Measurements from ENCODE around the gene UBE2H.

Gene UBE2H

GRCh38 chr7:129784437-129784782 is 168.3 kb downstream of the UBE2H start:
- no peak for DNase-seq

DNA sequence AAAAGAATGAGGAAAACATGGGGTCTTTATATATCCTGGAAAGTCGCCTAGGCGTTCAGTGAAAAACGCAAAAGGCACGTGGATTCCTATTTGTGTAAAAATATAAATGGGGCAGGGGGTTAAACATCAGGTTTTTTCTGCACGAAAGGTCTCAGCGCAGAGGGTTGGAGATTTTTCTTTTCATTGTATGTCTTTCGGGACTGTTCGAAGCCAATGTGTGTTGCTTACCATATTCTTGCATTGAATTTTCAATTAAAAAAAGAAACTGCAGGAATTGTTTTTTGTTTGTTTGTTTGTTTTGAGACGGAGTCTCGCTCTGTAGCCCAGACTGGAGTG is 169.2 kb downstream of the UBE2H start:
- DNase-seq = no peak

DNA sequence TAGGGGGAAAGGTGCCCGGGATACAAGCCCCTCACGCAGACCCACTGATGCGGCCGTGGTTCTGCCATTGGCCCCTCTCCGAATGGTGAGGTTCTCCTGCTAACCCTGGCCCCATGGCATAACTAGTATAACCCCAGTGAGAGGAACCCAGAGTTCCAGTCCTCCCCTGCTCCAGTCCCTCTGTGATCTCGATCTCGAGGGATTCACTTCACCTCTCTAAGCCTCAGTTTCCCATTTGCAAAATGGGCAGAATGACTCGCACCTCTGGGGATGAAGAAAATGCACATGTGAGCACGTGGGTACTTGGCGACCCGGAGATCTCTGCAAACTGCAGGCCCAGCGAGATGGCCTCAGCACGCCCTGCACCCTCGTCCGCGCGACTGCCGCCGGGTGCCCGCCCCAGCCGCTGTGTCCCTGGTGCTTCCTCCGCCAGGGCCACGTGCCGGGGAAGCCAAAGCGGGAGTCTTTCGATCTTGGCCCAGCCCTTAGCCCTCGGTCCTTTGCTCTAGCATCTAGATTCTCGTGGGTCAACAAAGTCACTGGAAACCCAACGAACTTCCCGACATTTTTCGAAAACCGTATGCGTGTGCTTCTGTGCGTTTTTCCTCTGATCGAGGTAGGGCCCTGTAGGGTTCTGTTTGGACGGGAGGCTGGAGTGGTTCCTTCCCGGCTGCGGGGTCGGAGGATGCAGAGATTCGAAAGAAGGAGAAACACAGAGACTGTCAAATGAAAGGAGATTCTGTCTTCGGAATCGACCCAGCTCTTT is 169.8 kb downstream of the UBE2H start:
- DNase-seq = no peak

DNA sequence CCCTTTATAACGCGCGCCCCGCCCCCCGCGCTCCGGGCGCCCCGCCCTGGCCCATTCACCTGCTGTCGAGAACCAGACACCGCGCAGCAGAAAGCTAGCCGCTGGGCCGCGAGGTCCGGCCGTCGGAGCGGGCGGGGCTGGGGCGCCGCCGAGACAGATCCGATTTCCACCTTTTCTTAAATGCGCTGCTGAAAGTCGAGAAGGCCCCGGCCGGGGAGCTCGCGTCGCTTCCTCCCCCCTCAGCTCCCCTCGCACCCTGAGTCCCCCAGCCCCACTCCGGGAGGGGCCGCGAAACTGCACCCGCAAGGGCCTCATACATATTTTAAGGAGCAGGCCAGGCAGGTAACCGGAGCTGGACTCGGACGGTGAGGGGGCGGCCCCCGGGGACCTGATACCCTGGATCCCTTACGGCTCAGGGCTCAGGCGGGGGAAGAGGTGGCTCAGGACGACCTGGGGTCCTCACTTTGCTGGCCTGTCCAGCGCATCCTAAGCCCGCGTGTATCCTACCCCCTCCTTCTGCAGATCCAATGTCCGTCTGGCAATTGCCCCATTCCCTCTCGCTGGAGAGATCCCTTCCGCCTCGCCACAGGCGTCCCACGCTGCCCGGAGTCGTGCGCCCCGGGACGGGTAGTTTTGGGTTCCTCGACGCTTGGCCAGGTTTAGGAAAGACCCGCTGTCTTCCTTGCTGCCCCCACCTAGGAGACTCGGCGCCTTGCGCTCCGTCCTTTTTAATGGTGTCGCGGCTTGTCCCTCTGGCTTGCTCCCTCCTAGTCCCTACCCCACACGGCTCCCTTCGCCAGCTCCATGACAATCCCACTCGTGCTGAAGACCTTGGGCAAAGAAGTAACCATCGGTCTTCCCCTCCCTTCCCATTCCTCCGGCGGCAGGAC is 170.6 kb downstream of the UBE2H start:
- DNase-seq = no peak

DNA sequence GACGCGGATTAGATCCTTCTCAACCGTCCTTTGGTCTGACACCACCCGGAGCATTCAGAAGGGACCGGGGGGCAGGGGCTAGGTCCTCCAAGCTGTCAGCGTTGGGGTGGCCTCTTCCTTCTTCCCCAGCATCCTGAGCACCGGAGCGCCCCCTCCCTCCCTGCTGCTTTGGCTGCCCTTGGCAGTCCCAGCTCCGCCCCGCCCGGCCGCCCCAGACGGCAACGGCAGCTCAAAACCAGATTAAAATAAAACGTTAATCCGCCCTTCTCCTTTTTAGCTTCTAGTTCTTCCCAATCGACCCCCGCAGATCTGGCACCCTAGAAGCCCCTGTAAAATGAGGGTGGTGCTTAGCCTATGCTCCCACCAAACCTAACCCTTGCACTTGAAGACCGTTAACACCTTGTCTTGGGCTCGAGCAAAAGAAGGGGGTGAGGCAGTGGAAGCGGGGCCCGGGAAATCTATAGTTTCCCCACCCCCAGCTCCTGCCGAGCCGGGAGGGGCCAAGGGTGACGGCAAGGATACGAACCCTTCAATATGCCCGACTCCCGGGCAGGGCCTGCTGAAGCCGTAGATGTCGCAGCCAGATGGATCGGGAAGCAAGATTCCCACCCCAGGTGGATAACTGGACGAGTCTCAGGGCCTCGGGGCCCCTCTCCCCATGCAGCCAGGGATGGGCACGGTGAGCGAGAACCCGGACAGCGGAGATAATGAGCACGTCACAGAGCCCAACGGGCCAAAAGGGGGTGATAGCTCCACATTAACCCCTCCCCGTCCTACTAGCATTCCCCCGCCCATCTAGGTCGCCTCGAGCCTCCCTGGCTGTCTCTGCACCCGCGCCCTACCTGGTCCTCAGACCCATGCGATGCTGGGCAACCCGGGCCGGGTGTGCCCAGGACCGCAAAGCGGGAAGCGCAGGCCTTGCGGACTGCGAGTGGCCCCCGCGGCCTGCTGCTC is 171.5 kb downstream of the UBE2H start:
- no peak for DNase-seq
